Esophagus muscularis mucosa (tissue), 4 donors: ENCODE measurements around the gene TUBB8B. TPM values are rescaled to one million over a fixed set of nuclear protein-coding genes. Genes with fewer than 3 reads are reported as not detected.
"Not testable (repeated sequence)": the region's sequence is repeated elsewhere in the genome, so short reads cannot be mapped to it uniquely, and the experiment has no call there.

Experiments used
- DNase-seq: peaks from one replicate; pipeline ENCODE4 v3.0.0-alpha.2; 2017; ENCODE audit errors: extremely low spot score
- H3K27ac ChIP-seq, 4 donors: fragments of 200-600 bp; sonication (generic); replicated peaks in 1 of 4; 1 replicate in 3 of 4; 2 replicates in 1 of 4; pipeline ENCODE4 v1.5.1; 2016 to 2019; ENCODE audit warnings: mild to moderate bottlenecking in 1 of 4
- H3K27me3 ChIP-seq, 4 donors: fragments of 200-600 bp; sonication (generic); one replicate each; pipeline versions ENCODE4 v1.5.1 to v1.6.0; 2016 to 2019
- H3K36me3 ChIP-seq, 4 donors: fragments of 200-600 bp; sonication (generic); one replicate each; pipeline ENCODE4 v1.5.1; 2016 to 2019
- H3K4me1 ChIP-seq, 4 donors: fragments of 200-600 bp; sonication (generic); one replicate each; pipeline ENCODE4 v1.5.1; 2016 to 2019
- H3K4me3 ChIP-seq, 4 donors: fragments of 200-600 bp; sonication (generic); 1 replicate in 2 of 4; 2 replicates in 2 of 4; pipeline ENCODE4 v1.5.1; 2016 to 2019; ENCODE audit warnings: mild to moderate bottlenecking in 4 of 4, moderate library complexity in 1 of 4
- H3K9me3 ChIP-seq, 4 donors: fragments of 200-600 bp; sonication (generic); 1 replicate in 3 of 4; 2 replicates in 1 of 4; pipeline ENCODE4 v1.5.1; 2016 to 2019
- WGBS: methylation state at CpG from one replicate; pipeline ENCODE4 v1.1.5; 2018; 5-methylcytosine and 5-hydroxymethylcytosine counted together
- intact Hi-C: fragments of 100-400 bp; cut with DNase I; formaldehyde crosslinking; loops from one replicate; pipeline ENCODE4 v1.15.1; 2023
- total RNA-seq, 4 donors: library from RNA; depleted of rRNA; stranded (reverse); fragments of >200 nt; gene quantifications; one replicate each; pipeline versions ENCODE4 v1.1.0 to v1.2.1, GENCODE V29; 2016

Gene TUBB8B
- total RNA-seq, 4 donors from 2014 or later: not detected

- H3K4me1 ChIP-seq, DNase-seq, H3K36me3 ChIP-seq, H3K9me3 ChIP-seq, H3K27me3 ChIP-seq, H3K27ac ChIP-seq, intact Hi-C loops, H3K4me3 ChIP-seq: not testable (repeated sequence)
- WGBS: 56% methylated on average over 1 of the region's 2 CpGs
These were observed 31.5 kb upstream of the TUBB8B start for GRCh38 chr18:80881-81280.

- intact Hi-C loops, H3K27ac ChIP-seq, H3K36me3 ChIP-seq, H3K4me3 ChIP-seq, H3K9me3 ChIP-seq, H3K4me1 ChIP-seq, DNase-seq: not testable (repeated sequence)
- WGBS: 55% methylated on average over 5 of the region's 6 CpGs
- H3K27me3 ChIP-seq: peaks cover 0 to 14% (median 0%) of the 10 kb centered on the region in 4 donors
These were observed 30.8 kb upstream of the TUBB8B start for GRCh38 chr18:80202-80601.

GRCh38 chr18:75525-76160 is 26.2 kb upstream of the TUBB8B start:
- H3K36me3 ChIP-seq, H3K9me3 ChIP-seq, intact Hi-C loops, H3K4me1 ChIP-seq, DNase-seq, H3K27ac ChIP-seq: not testable (repeated sequence)
- 60% methylated on average over 42 of the region's 57 CpGs for WGBS
- Histone ChIP-seq H3K4me3 (peak overlapping the region in 1 of 4 donors; percentile 29), H3K27me3 (peaks cover 0 to 41% (median 0%) of the 10 kb centered on the region in 4 donors)

DNA sequence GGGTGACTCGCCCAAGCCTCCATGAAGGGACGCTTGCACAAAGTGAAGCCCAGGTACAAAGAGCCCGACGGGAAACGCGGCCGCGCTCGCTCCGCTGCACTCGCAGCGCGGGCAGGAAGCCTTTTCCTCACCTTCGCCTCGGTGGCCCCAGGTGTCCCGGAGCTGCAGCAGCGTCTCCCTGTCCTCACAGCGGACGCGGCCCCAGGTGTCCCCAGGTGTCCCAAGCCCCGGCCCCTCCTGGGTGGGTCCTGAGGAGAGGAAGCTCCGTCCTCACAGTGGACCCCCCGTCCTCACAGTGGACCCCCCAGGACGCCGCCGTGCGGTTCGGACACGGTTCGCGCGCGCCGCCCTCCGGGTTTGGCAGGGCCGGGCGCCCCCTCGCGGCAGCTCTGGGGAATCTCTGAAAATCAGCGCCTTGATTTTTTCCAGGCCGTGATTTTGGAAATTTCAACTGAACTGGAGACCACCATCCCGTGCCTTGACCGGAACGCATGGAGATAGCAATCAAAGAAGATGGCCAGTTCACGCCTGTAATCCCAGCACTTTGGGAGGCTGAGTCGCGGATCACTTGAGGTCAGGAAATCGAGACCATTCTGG is 23.9 kb upstream of the TUBB8B start:
- H3K4me1 ChIP-seq, H3K27ac ChIP-seq, H3K36me3 ChIP-seq, intact Hi-C loops, H3K9me3 ChIP-seq, DNase-seq, H3K4me3 ChIP-seq: not testable (repeated sequence)
- WGBS: 52% methylated on average over 6 of the region's 48 CpGs
- H3K27me3 ChIP-seq: peaks cover 0 to 53% (median 0%) of the 10 kb centered on the region in 4 donors

- H3K27me3 ChIP-seq: peaks cover 0 to 30% (median 0%) of the 10 kb centered on the region in 4 donors
- intact Hi-C loops, H3K4me1 ChIP-seq, H3K9me3 ChIP-seq, H3K36me3 ChIP-seq, H3K4me3 ChIP-seq, H3K27ac ChIP-seq: not testable (repeated sequence)
- peak; percentile 74 for DNase-seq
- 73% methylated on average over 9 of the region's 9 CpGs for WGBS
These were observed 18.3 kb upstream of the TUBB8B start for GRCh38 chr18:67701-68100.

- peak; percentile 24 for DNase-seq
- H3K27me3 ChIP-seq: peaks cover 0 to 17% (median 0%) of the 10 kb centered on the region in 4 donors
- 86% methylated on average over 5 of the region's 5 CpGs for WGBS
- H3K4me1 ChIP-seq, H3K36me3 ChIP-seq, H3K4me3 ChIP-seq, H3K27ac ChIP-seq, intact Hi-C loops, H3K9me3 ChIP-seq: not testable (repeated sequence)
These were observed 14.9 kb upstream of the TUBB8B start for GRCh38 chr18:64279-64678.

DNA sequence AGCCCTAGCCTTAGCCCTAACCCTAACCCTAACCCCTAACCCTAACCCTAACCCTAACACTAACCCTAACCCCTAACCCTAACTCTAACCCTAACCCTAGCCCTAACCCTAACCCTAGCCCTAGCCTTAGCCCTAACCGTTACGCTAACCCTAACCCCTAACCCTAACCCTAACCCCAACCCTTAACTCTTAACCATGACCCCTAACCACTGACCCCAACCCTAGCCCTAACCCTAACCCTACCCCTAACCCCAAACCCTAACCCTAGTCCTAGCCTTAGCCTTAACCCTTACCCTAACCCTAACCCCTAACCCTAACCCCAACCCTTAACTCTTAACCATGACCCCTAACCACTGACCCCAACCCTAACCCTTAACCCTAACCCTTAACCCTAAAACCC is 14.2 kb upstream of the TUBB8B start:
- intact Hi-C loops, H3K36me3 ChIP-seq, H3K4me1 ChIP-seq, H3K4me3 ChIP-seq, H3K27ac ChIP-seq, H3K9me3 ChIP-seq, DNase-seq: not testable (repeated sequence)
- H3K27me3 ChIP-seq: peaks cover 0 to 11% (median 0%) of the 10 kb centered on the region in 4 donors
- WGBS: 88% methylated on average over 2 of the region's 2 CpGs

GRCh38 chr18:54388-54787 is 5.0 kb upstream of the TUBB8B start:
- H3K4me3 ChIP-seq, H3K36me3 ChIP-seq, H3K9me3 ChIP-seq, H3K4me1 ChIP-seq, H3K27ac ChIP-seq, H3K27me3 ChIP-seq, intact Hi-C loops, DNase-seq: not testable (repeated sequence)
- WGBS: 84% methylated on average over 1 of the region's 1 CpG

GRCh38 chr18:48696-49095 is 719 bp downstream of the TUBB8B start:
- H3K27ac ChIP-seq, H3K4me1 ChIP-seq, H3K4me3 ChIP-seq, intact Hi-C loops, H3K27me3 ChIP-seq, H3K9me3 ChIP-seq, H3K36me3 ChIP-seq: not testable (repeated sequence)
- WGBS: 92% methylated on average over 4 of the region's 25 CpGs
- DNase-seq: peak; percentile 79

DNA sequence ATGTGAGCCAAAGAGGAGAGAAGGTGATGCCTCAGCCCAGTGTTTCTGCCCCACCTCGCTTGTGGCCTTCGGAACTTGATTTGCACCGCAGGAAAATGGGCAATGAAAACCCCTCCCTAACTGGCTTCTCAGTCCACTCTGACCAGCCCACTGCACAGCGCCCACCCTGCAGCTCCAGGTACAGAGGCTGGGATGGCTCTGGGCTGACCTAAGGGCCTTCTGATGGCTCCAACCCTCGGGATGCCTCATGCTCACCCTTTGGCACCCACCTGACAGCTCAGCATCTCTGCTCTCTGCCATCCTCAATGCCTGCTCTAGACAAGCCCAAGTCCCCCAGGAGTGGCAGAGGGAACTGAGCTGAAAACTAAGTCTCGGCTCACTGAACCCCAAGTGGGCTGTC is 36.2 kb downstream of the TUBB8B start:
- H3K9me3 ChIP-seq, H3K4me3 ChIP-seq, H3K27ac ChIP-seq, H3K27me3 ChIP-seq, H3K36me3 ChIP-seq, intact Hi-C loops, H3K4me1 ChIP-seq, DNase-seq: not testable (repeated sequence)
- no CpG with 5 or more reads among the region's 6 CpGs for WGBS

- no CpG with 5 or more reads among the region's 9 CpGs for WGBS
- intact Hi-C loops, H3K27me3 ChIP-seq: not testable (repeated sequence)
These were observed 36.6 kb downstream of the TUBB8B start for GRCh38 chr18:12773-13172.

GRCh38 chr18:11383-12274 is 37.8 kb downstream of the TUBB8B start:
- H3K9me3 ChIP-seq, H3K27me3 ChIP-seq, H3K36me3 ChIP-seq, H3K27ac ChIP-seq, H3K4me1 ChIP-seq, DNase-seq, H3K4me3 ChIP-seq, intact Hi-C loops: not testable (repeated sequence)
- 89% methylated on average over 15 of the region's 65 CpGs for WGBS

More at GRCh38 chr18:12773-13172, 36.6 kb downstream of the TUBB8B start:
- not testable (repeated sequence) for H3K9me3 ChIP-seq, H3K27ac ChIP-seq, H3K4me1 ChIP-seq, H3K4me3 ChIP-seq, H3K36me3 ChIP-seq, DNase-seq
